Measurements from ENCODE around the gene TARM1.

The TARM1 gene

GRCh38 chr19:54030895-54031586 is 50.1 kb downstream of the TARM1 start:
- DNase-seq (ENCODE audit: low read depth): no peak

GRCh38 chr19:54029930-54030490 is 51.2 kb downstream of the TARM1 start:
- DNase-seq (ENCODE audit: low read depth): no peak

- no peak for DNase-seq (ENCODE audit: low read depth)
These were observed 51.9 kb downstream of the TARM1 start for GRCh38 chr19:54029301-54029700.

- no peak for DNase-seq (ENCODE audit: low read depth)
These were observed 54.5 kb downstream of the TARM1 start for GRCh38 chr19:54026656-54027055.

GRCh38 chr19:54024660-54025059 is 56.5 kb downstream of the TARM1 start:
- DNase-seq (ENCODE audit: low read depth): no peak

GRCh38 chr19:54023191-54023590 is 58.0 kb downstream of the TARM1 start:
- DNase-seq (ENCODE audit: low read depth): no peak

GRCh38 chr19:54021932-54022331 is 59.2 kb downstream of the TARM1 start:
- DNase-seq (ENCODE audit: low read depth): no peak

- no peak for DNase-seq (ENCODE audit: low read depth)
These were observed 59.8 kb downstream of the TARM1 start for GRCh38 chr19:54021363-54021762.

All from GM04503 (cell line).